Thoracic aorta (tissue), 2 donors: ENCODE measurements around the gene MS4A2. TPM values are rescaled to one million over a fixed set of nuclear protein-coding genes. Genes with fewer than 3 reads are reported as not detected.
"Not testable (repeated sequence)": the region's sequence is repeated elsewhere in the genome, so short reads cannot be mapped to it uniquely, and the experiment has no call there.

Source experiments
- ATAC-seq: fragments of 150-250 bp; one replicate; pipeline ENCODE4 v1.8.0; 2017; ENCODE audit warnings: low read depth; ENCODE audit not compliant: insufficient number of reproducible peaks, low FRiP score
- DNase-seq: peaks from one replicate; pipeline ENCODE4 v3.0.0-alpha.2; 2020; ENCODE audit warnings: low spot score
- H3K27ac ChIP-seq, 2 donors: fragments of 200-600 bp; sonication (generic); 1 replicate in 1 of 2; 2 replicates in 1 of 2; pipeline ENCODE4 v1.5.1; 2016; ENCODE audit warnings: mild to moderate bottlenecking in 2 of 2, moderate library complexity in 2 of 2
- H3K27me3 ChIP-seq: fragments of 200-600 bp; sonication (generic); replicated peaks from 2 replicates; pipeline ENCODE4 v1.6.0; 2016; ENCODE audit warnings: mild to moderate bottlenecking; ENCODE audit not compliant: insufficient read depth
- H3K36me3 ChIP-seq: fragments of 200-600 bp; sonication (generic); one replicate; pipeline ENCODE4 v1.5.1; 2016
- H3K4me1 ChIP-seq, 2 donors: fragments of 200-600 bp; sonication (generic); 1 replicate in 1 of 2; 2 replicates in 1 of 2; pipeline versions ENCODE4 v1.5.1 to v1.6.0; 2016; ENCODE audit warnings: low read depth in 2 of 2, mild to moderate bottlenecking in 1 of 2; ENCODE audit not compliant: control insufficient read depth in 1 of 2
- H3K4me3 ChIP-seq: fragments of 200-600 bp; sonication (generic); 2 replicates; pipeline ENCODE4 v1.5.1; 2016; ENCODE audit warnings: mild to moderate bottlenecking
- H3K9me3 ChIP-seq: fragments of 200-600 bp; sonication (generic); 2 replicates; pipeline ENCODE4 v1.5.1; 2016
- CTCF ChIP-seq: fragments of 200-600 bp; sonication (generic); IDR thresholded peaks from one replicate; pipeline ENCODE4 v1.5.1; 2019; ENCODE audit warnings: antibody characterized with exemption
- total RNA-seq, 2 donors: library from RNA; depleted of rRNA; stranded (reverse); fragments of >200 nt; gene quantifications; one replicate each; pipeline versions ENCODE4 v1.1.0 to v1.2.3, GENCODE V29; 2016

Gene MS4A2
- total RNA-seq, 2 donors from 2014 or later, result 1.1 to 5.9 TPM

GRCh38 chr11:60125956-60126585 is 37.6 kb downstream of the MS4A2 start:
- Histone ChIP-seq H3K9me3 (no peaks in the 10 kb centered on the region), H3K4me3 (no peak overlapping the region), H3K27me3 (no peaks in the 10 kb centered on the region), H3K4me1 (no peaks in the 10 kb centered on the region), H3K27ac (no peak overlapping the region), H3K36me3 (no peaks in the 10 kb centered on the region)
- TF ChIP-seq CTCF, result no peak
- DNase-seq, result no peak
- ATAC-seq, result no peak

DNA sequence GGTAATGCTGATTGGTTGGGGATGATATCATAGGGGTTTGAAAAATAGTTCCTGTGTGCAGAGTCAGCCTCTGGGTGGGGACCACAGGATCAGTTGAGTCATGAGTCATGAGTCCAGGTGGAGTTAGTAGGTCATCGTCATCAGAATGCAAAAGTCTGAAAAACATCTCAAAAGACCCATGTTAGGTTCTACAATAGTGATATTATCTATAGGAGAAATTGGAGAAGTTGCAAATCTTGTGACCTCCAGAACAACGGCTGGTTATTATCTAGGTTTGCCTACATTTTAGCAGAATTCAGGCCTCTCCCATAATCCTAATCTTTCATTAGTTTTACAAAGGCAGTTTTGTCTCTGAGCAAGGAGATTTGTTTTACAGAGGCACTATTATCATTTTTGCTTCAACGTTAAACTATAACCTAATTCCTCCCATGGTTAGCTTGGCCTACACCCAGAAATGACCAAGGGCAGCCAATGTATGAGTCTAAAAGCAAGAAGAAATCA is 38.9 kb downstream of the MS4A2 start:
- no peak for ATAC-seq
- no peak overlapping the region for H3K27ac ChIP-seq

DNA sequence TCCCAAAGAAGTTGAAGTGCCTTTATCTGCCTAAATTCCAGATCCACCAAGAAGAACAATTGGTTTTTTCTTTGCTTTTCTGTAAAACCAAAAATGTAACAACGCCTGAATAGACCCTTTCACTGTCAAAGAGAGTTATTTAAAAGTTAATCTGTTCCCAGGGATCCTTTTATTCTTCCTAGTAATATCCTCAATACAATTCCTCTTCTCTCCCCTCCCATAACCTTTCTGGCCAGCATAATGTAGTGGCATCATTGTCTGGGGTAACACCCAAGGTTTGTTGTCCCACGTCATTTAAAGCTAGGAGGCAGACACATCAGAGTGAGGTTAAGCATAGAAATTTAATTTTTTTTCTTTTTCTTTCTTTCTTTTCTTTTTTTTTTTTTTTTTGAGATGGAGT is 39.9 kb downstream of the MS4A2 start:
- no peak for TF ChIP-seq CTCF
- ATAC-seq, result no peak
- Histone ChIP-seq H3K27ac (no peak overlapping the region), H3K27me3 (no peaks in the 10 kb centered on the region), H3K9me3 (no peaks in the 10 kb centered on the region), H3K4me1 (no peaks in the 10 kb centered on the region), H3K36me3 (no peaks in the 10 kb centered on the region), H3K4me3 (no peak overlapping the region)
- no peak for DNase-seq

More for the DNA sequence above, 38.9 kb downstream of the MS4A2 start:
- no peak for DNase-seq
- no peak for TF ChIP-seq CTCF
- Histone ChIP-seq H3K27me3 (no peaks in the 10 kb centered on the region), H3K9me3 (no peaks in the 10 kb centered on the region), H3K36me3 (no peaks in the 10 kb centered on the region), H3K4me1 (no peaks in the 10 kb centered on the region), H3K4me3 (no peak overlapping the region)

DNA sequence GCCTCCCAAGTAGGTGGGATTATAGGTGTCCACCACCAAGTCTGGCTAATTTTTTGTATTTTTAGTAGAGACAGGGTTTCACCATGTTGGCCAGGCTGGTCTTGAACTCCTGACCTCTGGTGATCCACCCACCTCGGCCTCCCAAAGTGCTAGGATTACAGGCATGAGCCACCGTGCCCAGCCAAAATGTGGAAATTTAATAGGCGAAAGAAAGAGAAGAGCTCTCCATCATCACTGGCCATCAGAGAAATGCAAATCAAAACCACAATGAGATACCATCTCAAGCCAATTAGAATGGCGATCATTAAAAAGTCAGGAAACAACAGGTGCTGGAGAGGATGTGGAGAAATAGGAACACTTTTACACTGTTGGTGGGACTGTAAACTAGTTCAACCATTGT is 40.4 kb downstream of the MS4A2 start:
- not testable (repeated sequence) for H3K4me3 ChIP-seq, ATAC-seq, H3K36me3 ChIP-seq, H3K9me3 ChIP-seq, DNase-seq, H3K27me3 ChIP-seq, H3K4me1 ChIP-seq, H3K27ac ChIP-seq

DNA sequence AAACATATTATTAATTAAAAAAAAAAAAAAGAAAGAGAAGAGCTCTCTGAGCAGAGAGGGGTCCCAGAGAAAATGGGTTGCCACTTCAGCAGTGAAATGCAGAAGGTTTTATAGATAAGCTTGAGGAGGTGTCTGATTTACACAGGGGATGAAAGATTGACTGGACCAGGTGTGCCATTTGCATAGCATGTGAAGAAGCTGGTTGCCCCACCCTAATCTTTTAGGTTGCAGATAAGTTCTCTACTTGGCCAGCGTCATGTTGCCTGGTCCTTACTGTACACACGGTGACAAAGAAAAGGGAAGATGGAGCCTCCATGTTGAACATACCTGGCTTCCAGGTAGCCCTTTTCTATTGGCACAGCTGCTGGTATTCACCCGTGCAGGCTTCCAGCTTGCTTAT is 41.4 kb downstream of the MS4A2 start:
- DNase-seq (no peak), ATAC-seq (no peak)
- Histone ChIP-seq H3K9me3 (no peaks in the 10 kb centered on the region), H3K4me1 (no peaks in the 10 kb centered on the region), H3K36me3 (no peaks in the 10 kb centered on the region), H3K27me3 (no peaks in the 10 kb centered on the region), H3K4me3 (no peak overlapping the region), H3K27ac (no peak overlapping the region)
- TF ChIP-seq CTCF, result no peak

DNA sequence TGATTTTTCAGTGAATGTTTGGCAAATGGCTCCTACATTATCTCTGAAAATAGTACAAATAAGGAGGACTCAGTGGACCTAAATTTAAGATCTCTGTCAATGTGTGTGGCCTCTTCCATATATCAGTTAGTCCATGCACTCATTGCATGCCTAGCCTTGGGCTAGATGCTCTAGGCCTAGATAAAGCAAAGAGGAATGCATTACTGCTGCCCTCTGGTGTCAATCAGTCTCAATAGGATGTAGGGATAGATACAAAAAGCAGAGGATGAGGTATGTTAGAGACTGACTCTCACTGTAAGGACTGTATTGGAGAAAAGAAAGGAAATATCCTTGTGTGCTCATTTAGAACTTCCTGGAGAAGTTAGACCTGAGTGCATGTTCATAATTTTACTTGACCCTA is 42.0 kb downstream of the MS4A2 start:
- no peak for DNase-seq
- Histone ChIP-seq H3K4me1 (no peaks in the 10 kb centered on the region), H3K27me3 (no peaks in the 10 kb centered on the region), H3K9me3 (no peaks in the 10 kb centered on the region), H3K27ac (no peak overlapping the region), H3K4me3 (no peak overlapping the region), H3K36me3 (no peaks in the 10 kb centered on the region)
- ATAC-seq, result no peak
- no peak for TF ChIP-seq CTCF
